ENCODE measurements around the gene ZNF549.
"Not testable (repeated sequence)": the region's sequence is repeated elsewhere in the genome, so short reads cannot be mapped to it uniquely, and the experiment has no call there.

The ZNF549 gene

GRCh38 chr19:57515255-57515654 lies 11.9 kb upstream of the ZNF549 start:
- no peak overlapping the region for H3K27ac ChIP-seq
- H3K4me3 ChIP-seq = no peak overlapping the region
- no peak for DNase-seq (ENCODE audit: low spot score)
- TF ChIP-seq CTCF (IDR thresholded peaks at IDR 0.05) = no peak

- DNase-seq (ENCODE audit: low spot score); H3K27ac ChIP-seq; H3K4me3 ChIP-seq: not testable (repeated sequence)
These were observed 9.1 kb upstream of the ZNF549 start for GRCh38 chr19:57518021-57518420.

- DNase-seq (ENCODE audit: low spot score) = no peak
- no peak for TF ChIP-seq CTCF (IDR thresholded peaks at IDR 0.05)
- peak overlapping the region; percentile 41 for H3K4me3 ChIP-seq
- H3K27ac ChIP-seq = no peak overlapping the region
These were observed 10.9 kb downstream of the ZNF549 start for GRCh38 chr19:57537953-57538547.

GRCh38 chr19:57546513-57546912 lies 19.4 kb downstream of the ZNF549 start:
- no peak for DNase-seq (ENCODE audit: low spot score)
- Histone ChIP-seq H3K27ac (no peak overlapping the region), H3K4me3 (peak overlapping the region; percentile 41)
- no peak for TF ChIP-seq CTCF (IDR thresholded peaks at IDR 0.05)

- no peak for DNase-seq (ENCODE audit: low spot score)
- Histone ChIP-seq H3K4me3 (no peak overlapping the region), H3K27ac (no peak overlapping the region)
- no peak for TF ChIP-seq CTCF (IDR thresholded peaks at IDR 0.05)
These were observed 25.3 kb downstream of the ZNF549 start for GRCh38 chr19:57552432-57552831.

- DNase-seq (ENCODE audit: low spot score) = no peak
- Histone ChIP-seq H3K4me3 (no peak overlapping the region), H3K27ac (no peak overlapping the region)
- TF ChIP-seq CTCF (IDR thresholded peaks at IDR 0.05) = no peak
These were observed 30.5 kb downstream of the ZNF549 start for GRCh38 chr19:57557659-57558058.

- no peak for DNase-seq (ENCODE audit: low spot score)
- Histone ChIP-seq H3K27ac (no peak overlapping the region), H3K4me3 (peak overlapping the region; percentile 92)
- no peak for TF ChIP-seq CTCF (IDR thresholded peaks at IDR 0.05)
These were observed 31.4 kb downstream of the ZNF549 start for GRCh38 chr19:57558525-57558924.
